Thyroid gland (tissue), 4 donors: ENCODE measurements around the gene MAP1LC3B. TPM values are rescaled to one million over a fixed set of nuclear protein-coding genes. Genes with fewer than 3 reads are reported as not detected.

Experiments used
- DNase-seq, 2 donors: peaks; one replicate each; pipeline ENCODE4 v3.0.0-alpha.2; 2019
- H3K27ac ChIP-seq, 3 donors: fragments of 200-600 bp; sonication (generic); 1 replicate in 2 of 3; 2 replicates in 1 of 3; pipeline ENCODE4 v1.5.1; 2016 to 2019; ENCODE audit warnings: mild to moderate bottlenecking in 1 of 3, moderate library complexity in 1 of 3
- H3K27me3 ChIP-seq: fragments of 200-600 bp; sonication (generic); one replicate; pipeline ENCODE4 v1.5.1; 2019
- H3K36me3 ChIP-seq, 2 donors: fragments of 200-600 bp; sonication (generic); one replicate each; pipeline ENCODE4 v1.5.1; 2016 to 2019
- H3K4me1 ChIP-seq, 2 donors: fragments of 200-600 bp; sonication (generic); one replicate each; pipeline ENCODE4 v1.5.1; 2017 to 2019
- H3K4me3 ChIP-seq, 3 donors: fragments of 200-600 bp; sonication (generic); replicated peaks in 1 of 3; 1 replicate in 2 of 3; 2 replicates in 1 of 3; pipeline ENCODE4 v1.5.1; 2016; ENCODE audit warnings: mild to moderate bottlenecking in 1 of 3
- H3K9me3 ChIP-seq: fragments of 200-600 bp; sonication (generic); one replicate; pipeline ENCODE4 v1.5.1; 2017
- POLR2A ChIP-seq, 2 donors: fragments of 450-650 bp; IDR thresholded peaks; one replicate each; pipeline ENCODE4 v1.6.1; 2017; ENCODE audit warnings: antibody characterized with exemption in 2 of 2, mild to moderate bottlenecking in 2 of 2, moderate library complexity in 1 of 2
- WGBS, 2 donors: methylation state at CpG; one replicate each; pipeline ENCODE4 v1.1.5; 2017; 5-methylcytosine and 5-hydroxymethylcytosine counted together
- intact Hi-C: fragments of 100-400 bp; cut with DNase I; formaldehyde crosslinking; loops from one replicate; pipeline ENCODE4 v1.15.1; 2023
- total RNA-seq, 4 donors: library from RNA; depleted of rRNA; stranded (reverse); fragments of >200 nt; gene quantifications; one replicate each; pipeline ENCODE4 v1.2.3, GENCODE V29; 2016
- TF ChIP-seq, protein P1 (sequence below), 6 experiments: fragments of 200-600 bp in 3 of 6; fragments of 450-650 bp in 3 of 6; sonication (generic) in 3 of 6; IDR thresholded peaks; one replicate each; pipeline ENCODE4 v1.5.1; 2016 to 2019; ENCODE audit warnings: antibody characterized with exemption in 6 of 6, mild to moderate bottlenecking in 2 of 6, inconsistent platforms in 1 of 6, moderate library complexity in 1 of 6

The MAP1LC3B gene
- total RNA-seq, 4 donors from 2014 or later = 51.8 to 84.3 (median 67.3) TPM

DNA sequence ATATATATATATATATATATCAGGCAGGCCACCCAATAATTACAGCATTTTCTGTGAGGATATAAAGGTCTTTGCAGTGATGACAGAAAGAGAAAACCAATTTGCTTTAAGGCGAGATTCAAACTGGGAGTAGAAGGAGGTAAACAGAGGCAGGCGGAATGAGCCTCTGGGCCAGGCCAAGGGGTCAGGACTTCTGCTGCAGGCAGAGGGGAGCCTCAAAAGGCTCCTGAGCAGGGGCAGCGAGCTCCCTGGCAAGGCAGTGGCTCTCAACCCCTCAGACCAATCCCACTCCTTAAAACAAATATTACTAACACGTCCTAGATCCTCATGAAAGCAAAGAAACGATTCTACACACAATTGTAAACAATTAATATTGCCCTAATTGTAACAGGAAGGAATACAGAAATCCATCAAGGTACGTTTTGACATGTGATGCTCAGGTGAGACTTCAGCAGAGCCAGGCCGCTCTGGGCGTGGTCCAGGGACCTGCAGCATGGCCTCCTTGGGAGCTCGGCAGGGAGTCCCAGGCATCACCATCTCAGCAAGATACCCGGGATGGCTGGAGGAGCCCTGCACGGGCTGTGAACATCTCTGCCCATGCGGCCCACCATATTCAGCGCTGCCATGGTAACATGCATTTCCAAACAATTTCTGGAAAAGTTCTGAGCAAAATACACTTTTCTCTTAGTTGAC is 27.0 kb upstream of the MAP1LC3B start:
- no peaks in the 10 kb centered on the region for H3K27me3 ChIP-seq
- H3K9me3 ChIP-seq = no peaks in the 10 kb centered on the region
- peak overlapping the region in 1 of 3 donors; percentile 27 for H3K27ac ChIP-seq
- H3K4me1 ChIP-seq = peaks cover 14 to 34% of the 10 kb centered on the region in 2 donors
- intact Hi-C loops = no loop called here
- TF ChIP-seq, protein P1, sequence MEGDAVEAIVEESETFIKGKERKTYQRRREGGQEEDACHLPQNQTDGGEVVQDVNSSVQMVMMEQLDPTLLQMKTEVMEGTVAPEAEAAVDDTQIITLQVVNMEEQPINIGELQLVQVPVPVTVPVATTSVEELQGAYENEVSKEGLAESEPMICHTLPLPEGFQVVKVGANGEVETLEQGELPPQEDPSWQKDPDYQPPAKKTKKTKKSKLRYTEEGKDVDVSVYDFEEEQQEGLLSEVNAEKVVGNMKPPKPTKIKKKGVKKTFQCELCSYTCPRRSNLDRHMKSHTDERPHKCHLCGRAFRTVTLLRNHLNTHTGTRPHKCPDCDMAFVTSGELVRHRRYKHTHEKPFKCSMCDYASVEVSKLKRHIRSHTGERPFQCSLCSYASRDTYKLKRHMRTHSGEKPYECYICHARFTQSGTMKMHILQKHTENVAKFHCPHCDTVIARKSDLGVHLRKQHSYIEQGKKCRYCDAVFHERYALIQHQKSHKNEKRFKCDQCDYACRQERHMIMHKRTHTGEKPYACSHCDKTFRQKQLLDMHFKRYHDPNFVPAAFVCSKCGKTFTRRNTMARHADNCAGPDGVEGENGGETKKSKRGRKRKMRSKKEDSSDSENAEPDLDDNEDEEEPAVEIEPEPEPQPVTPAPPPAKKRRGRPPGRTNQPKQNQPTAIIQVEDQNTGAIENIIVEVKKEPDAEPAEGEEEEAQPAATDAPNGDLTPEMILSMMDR (IDR thresholded peaks at IDR 0.05) = no peak
- TF ChIP-seq POLR2A (IDR thresholded peaks at IDR 0.05) = no peak
- DNase-seq = no peak
- WGBS, 2 donors = 94 to 95% methylated on average over 13 of the region's 13 CpGs
- no peak overlapping the region for H3K4me3 ChIP-seq
- peaks cover 7 to 8% of the 10 kb centered on the region in 2 donors for H3K36me3 ChIP-seq

GRCh38 chr16:87366288-87366687 is 25.8 kb upstream of the MAP1LC3B start:
- Histone ChIP-seq H3K9me3 (no peaks in the 10 kb centered on the region), H3K27ac (no peak overlapping the region), H3K4me1 (peaks cover 14 to 40% of the 10 kb centered on the region in 2 donors), H3K27me3 (no peaks in the 10 kb centered on the region), H3K4me3 (no peak overlapping the region), H3K36me3 (peaks cover 5 to 8% of the 10 kb centered on the region in 2 donors)
- DNase-seq = no peak
- intact Hi-C loops = no loop called here
- WGBS, 2 donors = 89 to 92% methylated on average over 4 of the region's 4 CpGs
- TF ChIP-seq, protein P1 (IDR thresholded peaks at IDR 0.05) = no peak
- TF ChIP-seq POLR2A (IDR thresholded peaks at IDR 0.05) = no peak

DNA sequence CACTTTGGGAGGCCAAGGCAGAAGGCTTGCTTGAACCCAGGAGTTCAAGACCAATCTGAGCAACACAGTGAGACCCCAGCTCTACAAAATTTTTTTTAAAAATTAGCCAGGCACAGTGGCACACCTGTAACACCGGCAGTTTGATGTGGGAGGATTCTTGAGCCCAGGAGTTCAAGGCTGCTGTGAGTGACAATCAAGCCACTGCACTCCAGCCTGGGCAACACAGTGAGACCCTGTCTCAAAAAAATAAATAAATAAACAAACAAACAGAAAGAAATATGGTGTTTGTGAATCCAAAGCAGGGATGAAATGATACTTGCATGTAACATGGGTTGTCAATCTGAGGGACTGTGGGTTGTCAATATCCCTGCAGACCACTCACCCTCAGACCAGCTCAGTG is 25.2 kb upstream of the MAP1LC3B start:
- H3K4me1 ChIP-seq = peaks cover 14 to 40% of the 10 kb centered on the region in 2 donors
- no peak overlapping the region for H3K27ac ChIP-seq
- H3K27me3 ChIP-seq = no peaks in the 10 kb centered on the region
- DNase-seq = no peak
- no peak for TF ChIP-seq POLR2A (IDR thresholded peaks at IDR 0.05)
- TF ChIP-seq, protein P1 (IDR thresholded peaks at IDR 0.05) = no peak
- no peak overlapping the region for H3K4me3 ChIP-seq
- intact Hi-C loops = no loop called here
- WGBS, 2 donors = 85 to 100% methylated on average over 1 of the region's 1 CpG
- H3K36me3 ChIP-seq = peaks cover 0 to 8% of the 10 kb centered on the region in 2 donors
- H3K9me3 ChIP-seq = no peaks in the 10 kb centered on the region

DNA sequence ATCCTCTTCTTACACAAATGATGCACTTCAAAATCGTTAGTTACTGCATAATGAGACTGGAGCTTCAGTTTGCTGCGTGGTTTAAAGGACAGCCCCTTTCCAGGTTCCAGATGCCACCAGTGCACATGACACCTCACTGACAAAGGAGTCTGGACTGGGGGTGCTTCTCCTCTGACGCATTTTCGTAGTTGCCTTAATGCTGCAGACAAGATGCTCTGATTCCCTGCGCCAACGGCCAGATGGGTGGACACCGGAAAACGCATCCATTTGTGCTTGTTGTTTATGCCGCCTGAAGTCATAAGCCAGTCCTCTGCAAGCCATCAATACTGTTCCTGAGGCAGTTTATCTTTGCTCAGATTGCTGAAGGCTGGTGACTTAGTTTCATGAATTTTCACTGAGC is 24.6 kb upstream of the MAP1LC3B start:
- Histone ChIP-seq H3K4me1 (peaks cover 14 to 40% of the 10 kb centered on the region in 2 donors), H3K4me3 (no peak overlapping the region), H3K36me3 (peaks cover 0 to 8% of the 10 kb centered on the region in 2 donors), H3K27me3 (no peaks in the 10 kb centered on the region), H3K27ac (no peak overlapping the region), H3K9me3 (no peaks in the 10 kb centered on the region)
- no peak for TF ChIP-seq POLR2A (IDR thresholded peaks at IDR 0.05)
- TF ChIP-seq, protein P1 (IDR thresholded peaks at IDR 0.05) = no peak
- 87 to 88% methylated on average over 9 of the region's 9 CpGs for WGBS, 2 donors
- intact Hi-C loops = no loop called here
- no peak for DNase-seq

DNA sequence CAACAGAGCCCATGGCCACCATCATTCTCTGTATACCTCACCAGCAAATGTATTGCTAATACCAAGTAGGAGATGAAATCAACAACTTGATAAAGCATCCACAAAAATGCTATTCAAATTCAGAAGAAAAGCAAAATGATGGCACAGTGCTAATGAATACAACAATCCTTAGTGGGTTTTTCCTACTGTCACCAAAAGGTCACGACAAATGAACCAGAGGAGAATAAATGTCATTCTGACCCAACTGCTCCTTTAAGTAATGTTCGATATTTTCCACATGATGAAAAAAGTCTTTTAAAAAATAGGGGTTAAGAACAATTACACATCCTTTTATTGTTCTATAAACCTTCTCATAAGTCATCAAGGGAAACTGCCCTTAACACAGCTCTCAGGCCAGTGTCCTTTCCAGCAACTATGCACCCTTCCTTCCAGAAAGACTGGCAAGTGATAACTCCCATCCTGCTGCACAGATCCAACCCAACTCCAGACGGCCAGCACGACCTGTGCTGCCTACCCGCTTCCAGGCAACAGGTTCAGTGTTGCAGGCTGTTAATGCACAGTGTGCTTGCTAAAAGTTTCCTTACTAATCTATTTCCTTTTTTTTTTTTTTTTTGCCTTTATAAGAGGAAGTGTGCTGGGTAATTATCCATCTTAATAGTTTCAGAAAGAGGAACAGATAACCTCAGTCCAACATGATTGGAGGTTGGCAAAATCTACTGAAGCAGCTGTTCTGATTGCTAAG is 23.9 kb upstream of the MAP1LC3B start:
- H3K27ac ChIP-seq = no peak overlapping the region
- peaks cover 14 to 35% of the 10 kb centered on the region in 2 donors for H3K4me1 ChIP-seq
- intact Hi-C loops = no loop called here
- 75 to 88% methylated on average over 5 of the region's 5 CpGs for WGBS, 2 donors
- H3K4me3 ChIP-seq = no peak overlapping the region
- peaks cover 0 to 8% of the 10 kb centered on the region in 2 donors for H3K36me3 ChIP-seq
- DNase-seq = no peak
- H3K9me3 ChIP-seq = no peaks in the 10 kb centered on the region
- H3K27me3 ChIP-seq = no peaks in the 10 kb centered on the region
- no peak for TF ChIP-seq POLR2A (IDR thresholded peaks at IDR 0.05)
- TF ChIP-seq, protein P1 (IDR thresholded peaks at IDR 0.05) = no peak
